GM18526 (cell line): ENCODE data around the gene OSBP2.

Experiments used
- POLR2A ChIP-seq: IDR thresholded peaks from 3 replicates; pipeline ENCODE4 v1.6.1; 2011; ENCODE audit not compliant: insufficient read length; ENCODE audit errors: extremely low read depth

OSBP2 gene

GRCh38 chr22:30863081-30863833 lies 168.6 kb downstream of the OSBP2 start:
- TF ChIP-seq POLR2A = no peak

- no peak for TF ChIP-seq POLR2A
Measured at GRCh38 chr22:30864441-30865420, 170.1 kb downstream of the OSBP2 start.

- TF ChIP-seq POLR2A = no peak
Measured at GRCh38 chr22:30865656-30866055, 171.0 kb downstream of the OSBP2 start.

- no peak for TF ChIP-seq POLR2A
Measured at GRCh38 chr22:30866216-30866615, 171.5 kb downstream of the OSBP2 start.

- TF ChIP-seq POLR2A = no peak
Measured at GRCh38 chr22:30866811-30867271, 172.2 kb downstream of the OSBP2 start.

GRCh38 chr22:30867746-30868662 lies 173.3 kb downstream of the OSBP2 start:
- no peak for TF ChIP-seq POLR2A

- no peak for TF ChIP-seq POLR2A
Measured at GRCh38 chr22:30868663-30869385, 174.2 kb downstream of the OSBP2 start.

- TF ChIP-seq POLR2A = no peak
Measured at GRCh38 chr22:30869667-30870395, 175.2 kb downstream of the OSBP2 start.

- no peak for TF ChIP-seq POLR2A
Measured at GRCh38 chr22:30870451-30871345, 176.0 kb downstream of the OSBP2 start.

- no peak for TF ChIP-seq POLR2A
Measured at GRCh38 chr22:30871391-30872284, 177.0 kb downstream of the OSBP2 start.

- no peak for TF ChIP-seq POLR2A
Measured at GRCh38 chr22:30872285-30873041, 177.8 kb downstream of the OSBP2 start.
